22Rv1 (cell line): ENCODE results near the gene TTC7B.

Experiments
- CTCF ChIP-seq: fragments of 450-650 bp; IDR thresholded peaks from 2 replicates; pipeline ENCODE4 v1.5.1; 2017; ENCODE audit warnings: mild to moderate bottlenecking
- ZFX ChIP-seq: fragments of 450-650 bp; IDR thresholded peaks from 2 replicates; pipeline ENCODE4 v1.6.1; 2017; ENCODE audit warnings: antibody characterized with exemption, borderline replicate concordance

- TF ChIP-seq CTCF (no peak), ZFX (no peak)
Observed at GRCh38 chr14:90846511-90846910, 30.3 kb upstream of the TTC7B start.
